ENCODE results near the gene MBTD1.

GRCh38 chr17:51230306-51230705 is 29.5 kb downstream of the MBTD1 start:
- TF ChIP-seq CTCF (IDR thresholded peaks at IDR 0.05) (no peak), POLR2A (IDR thresholded peaks at IDR 0.05) (no peak)

Data from heart left ventricle (tissue), 13 donors.